Measurements from ENCODE around the gene CNTNAP2.
"Not testable (repeated sequence)": the region's sequence is repeated elsewhere in the genome, so short reads cannot be mapped to it uniquely, and the experiment has no call there.

The CNTNAP2 gene

DNA sequence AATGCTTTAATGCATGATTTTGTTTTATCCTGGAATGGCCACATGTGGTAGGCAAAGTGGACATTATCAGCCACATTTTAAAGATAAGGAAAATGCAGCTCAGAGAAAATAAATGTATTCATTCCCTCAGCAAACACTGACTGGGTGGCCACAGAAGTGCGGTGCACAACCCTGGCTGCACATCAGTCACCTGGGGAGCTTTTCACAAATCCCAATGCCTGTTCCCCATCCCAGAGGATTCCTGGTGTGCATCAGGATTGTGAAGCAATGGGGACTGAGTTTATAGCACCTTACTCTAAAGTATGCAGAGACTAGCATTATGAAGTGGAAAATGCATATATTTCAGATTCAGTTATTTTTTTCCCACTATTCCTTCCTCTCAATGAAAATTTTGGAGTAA lies 2280.5 kb downstream of the CNTNAP2 start:
- no peak for DNase-seq

DNA sequence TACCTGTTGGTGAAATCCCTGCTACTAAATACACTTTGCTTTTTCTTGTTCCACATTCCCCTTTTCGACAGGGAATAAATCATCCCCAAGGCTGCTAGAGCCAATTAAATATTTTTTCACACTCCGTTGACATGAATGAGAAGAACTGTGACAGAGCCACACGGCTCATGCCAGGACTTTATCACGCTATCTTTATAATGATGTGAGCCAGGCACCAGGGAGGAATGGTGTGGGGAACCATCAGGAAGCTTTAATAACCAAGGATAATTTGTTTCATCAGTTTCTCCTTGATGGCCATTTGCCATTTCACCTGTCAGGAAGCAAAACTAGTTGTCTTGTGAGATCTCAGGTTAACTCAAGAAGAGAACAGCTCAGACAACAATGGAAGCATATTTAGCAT lies 2280.9 kb downstream of the CNTNAP2 start:
- DNase-seq = no peak

DNA sequence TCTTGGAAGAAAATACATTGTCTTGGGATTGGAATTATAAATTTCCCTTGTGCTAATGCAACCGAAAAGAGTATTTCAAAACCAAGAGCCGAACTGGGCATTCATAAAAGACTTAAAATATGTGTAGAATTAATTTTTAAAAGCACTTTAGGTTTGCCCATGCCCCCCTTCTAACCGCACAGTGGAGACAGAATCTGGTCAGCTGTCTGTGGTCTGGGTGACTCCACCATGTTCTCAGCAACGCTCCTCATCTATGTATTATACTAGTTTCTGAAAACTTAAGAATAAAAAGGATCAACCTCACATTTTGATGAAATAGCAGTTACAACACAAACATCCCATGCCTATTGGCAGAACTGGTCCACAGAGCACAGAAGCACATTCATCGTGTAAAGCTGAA lies 2281.4 kb downstream of the CNTNAP2 start:
- DNase-seq = no peak

DNA sequence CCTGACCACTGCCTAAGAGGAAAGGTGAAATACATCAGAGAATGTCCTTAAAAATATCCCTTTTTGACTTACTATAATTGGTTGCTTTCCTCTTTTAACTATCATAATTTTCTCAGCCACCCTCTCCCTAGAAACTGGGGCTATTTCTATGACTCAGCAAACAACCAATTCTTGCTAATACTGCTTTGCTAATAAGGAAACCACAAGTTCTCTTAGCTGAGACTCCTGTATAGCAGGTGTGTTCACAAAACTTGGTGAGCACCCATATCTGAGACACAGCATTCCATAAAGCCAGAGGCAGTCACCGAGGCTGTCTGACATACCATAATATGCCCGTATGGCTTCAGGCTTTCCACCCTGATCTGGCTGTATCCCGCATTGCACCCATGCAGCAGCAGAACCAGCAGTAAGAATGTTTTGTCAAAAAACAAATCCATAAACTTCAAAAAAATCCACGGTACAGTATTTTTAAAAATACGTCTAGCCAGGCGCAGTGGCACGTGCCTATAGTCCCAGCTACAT lies 2282.3 kb downstream of the CNTNAP2 start:
- no peak for DNase-seq

DNA sequence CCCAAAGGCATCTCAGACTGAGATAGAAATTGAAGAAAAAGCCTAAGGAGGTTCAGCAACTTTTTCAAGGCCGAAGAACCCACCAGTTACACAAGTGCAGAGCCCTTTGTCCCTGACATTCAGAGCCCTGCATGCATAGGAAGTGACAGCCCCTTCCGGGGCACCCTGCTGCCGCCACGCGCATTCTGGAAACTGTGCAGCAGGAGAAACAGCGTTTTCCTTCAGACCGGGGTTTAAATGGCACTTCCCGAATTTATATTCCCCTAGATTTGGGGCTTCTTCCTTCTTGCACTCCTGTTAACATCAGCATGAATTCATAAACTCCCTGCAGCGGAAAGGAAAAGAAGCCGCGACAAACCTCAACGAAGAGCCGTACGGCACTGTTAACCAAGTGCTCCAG lies 2283.5 kb downstream of the CNTNAP2 start:
- no peak for DNase-seq

DNA sequence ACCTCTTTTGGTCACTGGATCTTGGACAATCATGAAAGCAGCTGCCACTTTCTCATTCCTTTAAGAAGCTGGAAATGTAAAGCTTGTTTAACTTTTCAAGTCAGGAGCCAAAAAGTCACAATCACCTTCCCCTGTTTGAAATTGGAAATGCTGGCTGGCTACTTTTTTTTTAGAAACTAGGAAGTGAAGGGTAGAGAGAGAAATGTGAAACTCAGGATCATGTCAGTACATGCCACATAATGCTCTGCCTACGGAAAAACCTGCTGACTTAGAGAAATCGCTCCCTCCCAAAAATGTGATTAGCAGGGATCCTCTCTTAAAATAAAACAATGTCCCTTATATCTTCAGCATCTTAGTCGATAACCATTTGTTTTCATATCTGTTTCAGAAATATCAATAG lies 2285.6 kb downstream of the CNTNAP2 start:
- no peak for DNase-seq

DNA sequence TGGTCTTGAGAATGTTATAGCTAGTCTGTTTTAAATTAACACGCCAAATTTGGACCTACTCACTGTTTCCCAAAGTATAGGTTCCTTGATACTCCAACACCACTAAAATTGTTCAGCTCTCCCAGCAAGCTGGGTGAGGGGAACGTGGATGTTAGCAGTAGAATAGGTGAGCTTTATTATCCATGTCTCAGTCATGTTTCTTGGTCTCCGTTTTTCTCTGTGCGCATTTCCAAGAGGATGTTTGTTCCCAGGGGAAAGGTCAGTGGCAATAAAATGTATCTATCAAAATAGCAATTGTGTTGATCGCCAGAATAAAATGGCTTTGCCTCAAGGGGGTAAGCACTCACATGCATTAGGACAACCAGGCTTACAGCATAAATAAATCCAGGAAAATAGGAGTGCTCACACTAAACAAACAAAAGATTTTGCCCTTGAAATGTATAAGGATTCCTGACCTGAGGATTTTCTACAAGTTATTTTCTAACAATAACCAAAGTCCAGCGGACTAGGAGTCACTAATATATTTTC lies 2286.9 kb downstream of the CNTNAP2 start:
- DNase-seq = no peak

DNA sequence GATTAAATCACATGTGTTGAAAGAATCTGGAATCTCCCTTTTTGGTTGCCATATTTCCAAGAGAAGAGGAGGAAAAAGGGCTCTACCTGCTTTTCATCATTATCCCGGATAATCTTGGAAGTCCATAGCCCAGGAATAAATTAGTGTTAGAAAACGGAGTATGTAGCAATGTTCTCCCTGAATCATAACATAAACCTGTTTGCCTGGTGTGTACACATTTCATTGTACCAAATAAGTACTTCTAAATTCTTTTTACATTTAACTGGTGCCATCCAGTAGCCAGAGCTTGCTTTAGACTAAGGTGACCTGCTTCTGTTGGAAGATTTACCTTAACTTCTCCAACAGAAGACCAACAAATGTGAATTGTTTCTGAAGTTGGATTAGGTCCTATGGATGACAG lies 2291.7 kb downstream of the CNTNAP2 start:
- DNase-seq = no peak

DNA sequence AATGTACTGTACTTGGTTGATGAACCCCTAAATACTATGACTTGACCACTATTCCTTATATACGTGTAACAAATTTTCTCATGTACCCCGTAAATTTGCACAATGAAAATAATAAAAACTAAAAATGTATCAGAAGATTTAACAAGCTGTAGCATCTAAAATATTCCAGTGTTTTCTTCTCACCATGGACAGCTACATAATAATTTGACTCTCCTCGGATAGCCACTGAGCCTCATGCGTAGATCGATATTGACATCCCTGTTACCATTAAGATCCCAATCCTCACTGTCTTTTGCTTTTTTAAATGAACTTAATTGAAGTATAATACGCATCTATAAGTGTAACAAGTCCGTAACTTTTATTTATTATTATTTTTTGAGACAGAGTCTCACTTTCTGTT lies 2294.3 kb downstream of the CNTNAP2 start:
- no peak for DNase-seq

DNA sequence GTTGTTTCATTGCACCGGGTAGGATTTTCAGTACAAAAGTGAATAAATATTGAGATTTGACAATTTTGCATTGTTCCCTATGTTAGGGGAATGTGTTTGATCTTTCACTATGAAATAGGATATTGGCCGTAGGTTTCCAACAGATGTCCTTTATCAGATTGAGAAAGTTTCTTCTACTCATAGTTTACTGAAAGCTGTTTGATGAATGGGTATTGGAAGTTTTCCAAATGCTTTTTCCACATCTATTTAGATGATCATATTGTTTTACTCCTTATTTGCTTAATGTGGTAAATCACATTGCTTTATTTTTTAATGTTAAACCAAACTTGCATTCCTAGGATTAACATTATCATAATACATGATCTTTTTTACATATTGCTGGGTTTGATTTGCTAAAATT lies 2296.1 kb downstream of the CNTNAP2 start:
- DNase-seq = no peak

DNA sequence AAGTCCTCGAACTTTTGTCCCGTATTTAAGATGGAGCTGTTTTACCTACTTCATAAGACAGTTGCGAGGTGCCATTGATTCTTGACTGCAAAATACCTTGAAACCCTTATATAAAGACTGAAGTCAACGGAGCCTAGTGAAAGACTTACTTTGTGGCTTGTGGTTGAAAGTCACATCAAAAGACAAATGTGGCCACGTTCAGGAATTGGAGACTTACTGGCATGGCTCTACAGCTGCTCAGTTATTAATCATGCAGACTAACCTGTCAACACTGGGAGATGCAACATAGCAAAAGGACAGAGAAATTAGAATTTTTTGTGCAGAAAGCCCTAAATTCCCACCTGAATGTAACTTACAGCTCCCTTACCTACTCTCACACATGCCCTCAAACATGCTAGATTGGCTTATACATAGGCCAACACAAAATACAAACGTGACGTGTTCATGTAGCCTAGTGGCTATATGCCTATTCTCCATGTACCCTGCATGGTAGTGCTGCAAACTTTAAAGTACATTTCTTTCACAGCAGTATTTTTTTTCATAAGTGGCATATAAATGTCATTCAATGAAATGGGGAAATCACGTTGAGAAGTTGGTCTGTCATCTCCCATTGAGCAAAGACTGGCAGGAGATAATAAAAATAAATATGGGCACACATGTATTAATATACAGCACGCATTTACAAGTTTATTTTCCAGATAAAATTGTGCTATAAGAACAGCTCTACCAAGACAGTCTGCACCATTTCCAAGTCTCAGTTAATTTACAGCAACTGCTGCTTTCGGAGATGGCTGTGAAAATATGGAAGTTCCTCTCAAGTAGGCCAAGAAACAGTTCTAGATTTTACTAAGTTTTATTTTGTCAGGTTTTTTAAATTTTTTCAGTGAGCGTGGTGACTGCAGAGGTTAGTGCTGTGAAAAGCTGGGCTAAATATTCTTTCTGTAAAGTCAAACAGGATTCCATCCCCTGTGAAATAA lies 2303.5 kb downstream of the CNTNAP2 start:
- DNase-seq = no peak

DNA sequence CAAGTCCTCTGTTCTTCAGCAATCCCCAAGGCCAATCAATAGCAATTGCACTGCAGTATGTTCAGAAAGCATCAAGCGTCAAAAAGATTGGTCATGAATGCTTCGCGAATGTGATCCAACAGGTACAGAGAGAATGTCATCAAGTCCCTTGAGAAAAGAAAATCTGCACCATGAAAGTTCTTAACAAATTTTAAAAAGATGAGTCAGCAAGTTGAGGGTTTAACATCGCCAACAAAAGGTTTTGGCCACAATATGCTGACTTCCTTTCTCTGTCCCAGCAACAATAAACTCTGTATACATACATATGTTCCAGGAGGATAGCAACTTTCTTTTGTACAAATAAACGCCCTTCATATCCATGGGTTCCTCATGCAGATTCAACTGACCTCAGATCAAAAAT lies 2305.4 kb downstream of the CNTNAP2 start:
- no peak for DNase-seq

DNA sequence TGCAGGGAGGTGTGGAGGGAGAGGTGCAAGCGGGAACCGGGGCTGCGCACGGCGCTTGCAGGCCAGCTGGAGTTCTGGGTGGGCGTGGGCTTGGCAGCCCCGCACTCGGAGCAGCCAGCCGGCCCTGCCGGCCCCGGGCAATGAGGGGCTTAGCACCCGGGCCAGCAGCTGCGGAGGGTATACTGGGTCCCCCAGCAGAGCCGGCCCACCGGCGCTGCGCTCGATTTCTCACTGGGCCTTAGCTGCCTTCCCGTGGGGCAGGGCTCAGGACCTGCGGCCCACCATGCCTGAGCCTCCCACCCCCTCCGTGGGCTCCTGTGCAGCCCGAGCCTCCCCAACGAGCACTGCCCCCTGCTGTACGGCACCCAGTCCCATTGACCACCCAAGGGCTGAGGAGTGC lies 2309.8 kb downstream of the CNTNAP2 start:
- DNase-seq = not testable (repeated sequence)

DNA sequence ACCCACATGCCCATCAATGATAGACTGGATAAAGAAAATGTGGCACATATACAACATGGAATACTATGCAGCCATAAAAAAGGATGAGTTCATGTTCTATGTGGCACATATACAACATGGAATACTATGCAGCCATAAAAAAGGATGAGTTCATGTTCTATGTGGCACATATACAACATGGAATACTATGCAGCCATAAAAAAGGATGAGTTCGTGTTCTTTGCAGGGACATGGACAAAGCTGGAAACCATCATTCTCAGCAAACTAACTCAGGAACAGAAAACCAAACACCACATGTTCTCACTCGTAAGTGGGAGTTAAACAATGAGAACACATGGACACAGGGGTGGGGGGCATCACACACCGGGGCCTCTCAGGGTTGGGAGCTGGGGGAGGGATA lies 2314.1 kb downstream of the CNTNAP2 start:
- DNase-seq = not testable (repeated sequence)

DNA sequence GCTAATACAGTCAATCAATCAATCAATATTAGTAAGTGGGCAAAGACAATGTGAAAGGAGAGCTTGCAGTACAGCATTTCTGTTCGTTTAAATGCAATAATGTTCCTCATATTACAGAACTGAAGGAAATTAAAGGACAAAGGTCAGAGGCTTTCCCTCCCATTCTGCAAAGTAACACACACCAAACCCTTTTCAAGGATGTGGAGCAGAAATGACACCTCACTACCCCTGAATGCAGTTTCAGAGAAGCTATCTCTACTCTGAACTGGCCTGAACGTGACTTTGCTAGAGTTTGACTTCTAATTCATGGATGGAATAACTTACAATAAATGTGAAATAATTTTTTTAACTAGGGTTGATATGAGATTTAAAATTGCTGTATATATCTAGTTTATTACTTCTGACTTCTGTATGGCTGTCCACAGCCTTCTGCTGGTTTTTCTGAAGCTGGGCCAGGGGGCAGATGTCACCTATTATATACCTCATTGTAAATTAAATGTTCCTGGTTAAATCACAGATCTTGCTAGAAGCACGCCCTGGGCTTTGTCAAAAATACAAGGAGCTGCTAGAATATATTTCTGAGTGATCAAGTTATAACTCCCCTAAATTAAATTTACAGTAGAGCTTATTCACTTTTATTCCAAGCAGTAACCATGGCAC lies 2317.1 kb downstream of the CNTNAP2 start:
- no peak for DNase-seq

DNA sequence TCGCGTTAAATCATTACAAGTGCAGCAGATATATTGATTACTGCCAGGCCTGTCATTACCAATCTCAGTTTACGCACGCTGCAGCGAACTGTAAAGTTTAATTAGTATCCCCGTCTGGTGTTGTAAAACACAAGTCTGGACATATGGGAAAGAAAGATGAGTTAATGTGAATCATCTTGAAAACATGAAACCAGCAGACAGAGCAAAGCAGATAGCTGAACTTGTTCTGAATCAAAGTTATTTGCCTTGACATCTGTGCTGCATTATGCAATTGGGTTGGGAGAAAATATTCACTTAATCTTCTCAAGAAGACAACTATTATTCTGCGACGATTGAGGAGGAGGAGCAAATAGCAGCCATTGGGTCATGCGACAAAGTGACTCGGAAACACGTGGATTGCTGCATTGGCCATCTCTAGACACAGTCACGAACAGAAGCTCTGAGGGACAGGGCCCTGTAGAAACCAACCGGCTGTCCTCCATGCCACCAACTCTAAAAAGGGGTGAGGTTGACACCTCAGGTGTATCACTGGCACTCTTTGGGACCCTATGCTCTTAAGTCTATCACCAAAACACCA lies 2317.7 kb downstream of the CNTNAP2 start:
- no peak for DNase-seq

DNA sequence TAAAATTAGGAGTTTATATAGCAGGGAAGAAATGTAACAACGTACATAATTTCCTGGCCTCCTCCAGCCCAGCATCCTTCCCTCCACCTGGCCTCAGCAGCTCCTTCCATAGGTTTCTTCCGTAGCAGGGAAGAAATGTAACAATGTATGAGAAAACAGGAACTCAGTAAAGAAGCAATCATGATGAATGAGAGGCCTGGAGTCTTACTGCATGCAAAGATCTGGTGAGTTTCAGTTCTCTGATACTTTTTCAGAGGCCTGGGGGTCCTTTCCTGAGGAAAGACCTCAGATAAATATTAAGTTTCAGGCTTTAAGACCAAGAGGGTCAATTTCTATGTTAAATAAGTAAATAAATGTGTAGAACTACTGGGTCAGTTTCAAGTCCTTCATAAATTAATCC lies 2318.3 kb downstream of the CNTNAP2 start:
- no peak for DNase-seq

DNA sequence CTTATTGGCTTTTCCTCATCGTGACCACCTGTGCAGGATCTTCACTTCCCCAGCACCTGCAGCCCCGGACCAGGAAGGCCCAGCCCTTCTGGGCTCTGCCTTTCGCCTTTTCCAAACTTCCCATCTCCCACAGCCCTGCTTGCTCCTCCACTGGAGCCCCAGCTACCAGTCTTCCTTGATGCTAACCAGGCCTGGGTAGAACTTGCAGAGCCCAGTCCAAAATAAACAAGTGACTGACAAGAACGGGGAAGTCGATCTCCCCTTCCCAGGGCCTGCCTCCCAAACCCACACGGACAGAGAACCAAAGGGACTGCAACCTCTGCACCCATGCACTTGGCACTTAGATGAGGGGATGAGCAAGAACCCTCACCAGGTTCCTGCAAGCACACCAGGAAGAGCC lies 2319.1 kb downstream of the CNTNAP2 start:
- DNase-seq = no peak

DNA sequence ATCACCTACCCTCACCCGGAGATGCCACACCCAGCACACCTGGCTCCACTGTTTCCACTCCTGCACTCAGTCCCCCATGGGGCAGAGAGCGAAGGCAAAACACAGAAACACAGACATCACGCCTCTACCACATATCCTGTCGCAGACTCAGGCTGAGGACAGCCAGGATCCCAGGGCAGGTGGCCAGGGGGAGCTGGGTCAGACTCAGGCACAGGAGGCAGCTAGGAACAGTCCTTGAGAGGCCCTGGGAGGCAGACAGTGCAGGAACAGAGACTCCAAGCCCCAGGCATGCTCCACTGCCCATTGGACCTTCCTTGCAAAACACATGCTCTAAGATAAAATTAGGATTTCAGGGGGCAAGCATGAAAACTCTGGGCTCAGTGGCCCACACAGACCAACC lies 2319.5 kb downstream of the CNTNAP2 start:
- no peak for DNase-seq

DNA sequence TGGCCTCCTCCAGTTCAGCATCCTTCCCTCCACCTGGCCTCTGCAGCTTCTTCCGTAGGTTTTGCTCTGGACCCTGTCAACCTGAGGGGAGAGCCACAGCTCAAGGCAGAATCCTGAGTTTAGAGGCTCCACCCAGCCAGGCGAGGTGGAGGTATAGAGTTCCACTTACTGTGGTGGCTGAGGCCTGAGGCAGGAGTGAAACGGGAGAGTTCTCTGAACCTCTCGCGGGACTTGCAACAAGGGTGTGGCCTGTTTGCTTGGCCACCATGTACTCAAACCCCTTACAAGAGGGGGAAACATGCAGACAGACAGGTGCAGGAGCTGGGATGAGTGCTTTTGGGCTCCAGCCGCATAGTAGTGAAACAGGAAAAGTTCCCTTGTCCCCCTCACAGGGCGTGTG lies 2320.0 kb downstream of the CNTNAP2 start:
- DNase-seq = no peak

DNA sequence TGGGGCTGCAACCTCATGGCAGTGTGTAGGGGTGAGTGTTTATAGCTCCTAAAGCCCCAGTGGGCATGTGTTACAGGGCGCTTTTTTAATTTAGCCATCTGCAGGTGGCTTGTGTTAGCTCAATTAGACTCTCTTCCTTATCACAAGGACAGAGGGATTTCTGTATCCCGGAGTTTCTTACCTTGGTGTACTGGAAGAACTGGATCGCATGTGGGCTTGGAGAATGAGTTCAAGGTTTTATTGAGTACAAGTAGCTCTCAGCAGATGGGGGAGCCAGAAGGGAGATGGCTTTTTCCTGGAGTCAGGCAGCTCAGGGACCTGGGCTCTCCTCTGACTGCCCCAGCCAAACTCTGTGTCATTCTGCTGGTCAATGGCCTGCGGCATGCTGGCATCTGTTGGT lies 2320.4 kb downstream of the CNTNAP2 start:
- DNase-seq = no peak

DNA sequence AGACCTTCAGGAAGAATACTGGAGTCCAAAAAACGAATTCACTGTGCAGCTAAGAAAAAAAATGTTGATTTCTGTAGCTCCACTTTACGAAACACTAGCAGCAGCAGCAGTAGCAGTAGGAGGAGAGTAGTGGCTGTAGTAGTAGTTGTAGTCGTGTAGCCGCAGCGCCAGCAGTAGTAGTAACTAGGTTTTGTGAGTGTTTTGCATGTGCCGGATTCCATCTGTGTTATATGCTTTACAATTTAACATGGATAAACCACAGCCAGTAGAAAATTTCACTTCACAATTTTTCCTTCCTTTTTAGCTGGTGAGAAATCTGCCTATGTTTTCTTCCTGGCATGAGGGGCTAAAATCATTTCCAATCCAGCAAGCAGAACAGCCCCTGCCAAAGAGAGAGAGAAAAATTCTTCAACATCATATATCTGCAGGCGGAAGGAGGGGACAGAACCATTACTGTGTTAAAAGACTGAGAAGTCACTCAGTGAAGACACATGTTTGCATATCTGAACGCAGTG lies 2325.6 kb downstream of the CNTNAP2 start:
- no peak for DNase-seq

DNA sequence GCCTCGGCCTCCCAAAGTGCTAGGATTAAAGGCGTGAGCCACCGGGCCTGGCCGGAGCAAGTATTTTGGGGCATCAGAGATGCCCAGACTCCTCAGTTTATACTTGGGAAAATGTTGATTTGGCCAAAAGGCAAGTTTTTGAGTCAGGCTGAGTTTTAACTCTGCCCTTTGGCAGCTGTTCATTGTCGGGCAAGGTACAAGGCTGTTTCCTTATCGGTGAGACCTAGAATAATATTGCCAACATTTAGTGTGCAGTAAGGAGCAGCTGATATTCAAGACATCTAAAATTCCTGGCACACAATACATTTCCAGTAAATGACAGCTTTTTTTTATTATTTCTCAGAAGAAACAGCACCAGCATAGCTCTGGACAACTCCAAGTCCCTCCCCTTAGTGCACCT lies 2326.3 kb downstream of the CNTNAP2 start:
- DNase-seq = no peak

Measured in NCI-H187 (cell line).